ENCODE results near the gene NOTCH2. TPM values are rescaled to one million over a fixed set of nuclear protein-coding genes. Genes with fewer than 3 reads are reported as not detected.
A peak's percentile ranks its signal among the peaks of the same experiment; 100 is the strongest.

Gene NOTCH2
- total RNA-seq, 6 donors from 2014 or later = 71.0 to 119 (median 89.1) TPM

- 48 to 59% methylated on average over 1 of the region's 1 CpG for WGBS, 2 donors
- TF ChIP-seq EP300 (IDR thresholded peaks at IDR 0.05) (no peak), POLR2A (IDR thresholded peaks at IDR 0.05) (no peak), CTCF (IDR thresholded peaks at IDR 0.05) (no peak), POLR2AphosphoS5 (IDR thresholded peaks at IDR 0.05) (no peak)
- Histone ChIP-seq H3K36me3 (peaks cover 35 to 83% (median 54%) of the 10 kb centered on the region in 4 donors), H3K9me3 (peaks cover 0 to 3% (median 0%) of the 10 kb centered on the region in 4 donors), H3K27ac (no peak overlapping the region), H3K27me3 (no peaks in the 10 kb centered on the region), H3K4me1 (no peaks in the 10 kb centered on the region), H3K4me3 (no peak overlapping the region)
- DNase-seq (no peak), ATAC-seq (ENCODE audit: low FRiP score in 2 of 2) (no peak)
Observed at GRCh38 chr1:119935373-119935772, 134.1 kb downstream of the NOTCH2 start.

GRCh38 chr1:119933397-119933796 lies 136.1 kb downstream of the NOTCH2 start:
- DNase-seq (no peak), ATAC-seq (ENCODE audit: low FRiP score in 2 of 2) (no peak)
- Histone ChIP-seq H3K27me3 (no peaks in the 10 kb centered on the region), H3K4me3 (no peak overlapping the region), H3K4me1 (no peaks in the 10 kb centered on the region), H3K27ac (no peak overlapping the region), H3K9me3 (peaks cover 0 to 3% (median 0%) of the 10 kb centered on the region in 4 donors), H3K36me3 (peaks cover 25 to 84% (median 57%) of the 10 kb centered on the region in 4 donors)
- no peak for TF ChIP-seq POLR2AphosphoS5 (IDR thresholded peaks at IDR 0.05)

GRCh38 chr1:119929643-119930315 lies 139.7 kb downstream of the NOTCH2 start:
- Histone ChIP-seq H3K9me3 (peaks cover 0 to 3% (median 0%) of the 10 kb centered on the region in 4 donors), H3K36me3 (peaks cover 21 to 86% (median 50%) of the 10 kb centered on the region in 4 donors), H3K4me3 (no peak overlapping the region), H3K27me3 (no peaks in the 10 kb centered on the region), H3K27ac (no peak overlapping the region), H3K4me1 (no peaks in the 10 kb centered on the region)
- TF ChIP-seq POLR2AphosphoS5 (IDR thresholded peaks at IDR 0.05) = no peak
- TF ChIP-seq POLR2A (IDR thresholded peaks at IDR 0.05) = no peak
- no peak for TF ChIP-seq EP300 (IDR thresholded peaks at IDR 0.05)
- TF ChIP-seq CTCF (IDR thresholded peaks at IDR 0.05) = no peak
- WGBS, 2 donors = 90 to 91% methylated on average over 1 of the region's 1 CpG
- DNase-seq (no peak), ATAC-seq (ENCODE audit: low FRiP score in 2 of 2) (no peak)

- TF ChIP-seq POLR2A (IDR thresholded peaks at IDR 0.05) (no peak), CTCF (IDR thresholded peaks at IDR 0.05) (no peak), EP300 (IDR thresholded peaks at IDR 0.05) (no peak), POLR2AphosphoS5 (IDR thresholded peaks at IDR 0.05) (no peak)
- Histone ChIP-seq H3K27me3 (no peaks in the 10 kb centered on the region), H3K27ac (no peak overlapping the region), H3K4me3 (no peak overlapping the region), H3K9me3 (no peaks in the 10 kb centered on the region), H3K36me3 (peaks cover 40 to 95% (median 64%) of the 10 kb centered on the region in 4 donors), H3K4me1 (no peaks in the 10 kb centered on the region)
- no peak for DNase-seq
- 93 to 98% methylated on average over 3 of the region's 3 CpGs for WGBS, 2 donors
- ATAC-seq (ENCODE audit: low FRiP score in 2 of 2) = no peak
Observed at GRCh38 chr1:119926553-119926952, 142.9 kb downstream of the NOTCH2 start.

GRCh38 chr1:119924948-119925898 lies 144.2 kb downstream of the NOTCH2 start:
- 84 to 91% methylated on average over 13 to 19 of the region's 19 CpGs for WGBS, 2 donors
- no peaks in the 10 kb centered on the region for H3K9me3 ChIP-seq
- H3K4me1 ChIP-seq = no peaks in the 10 kb centered on the region
- peak in 1 of 2 donors; percentile 60 for DNase-seq
- H3K36me3 ChIP-seq = peaks cover 48 to 100% (median 75%) of the 10 kb centered on the region in 4 donors
- H3K27ac ChIP-seq = no peak overlapping the region
- TF ChIP-seq POLR2A (IDR thresholded peaks at IDR 0.05) (no peak), CTCF (IDR thresholded peaks at IDR 0.05) (no peak), POLR2AphosphoS5 (IDR thresholded peaks at IDR 0.05) (no peak), EP300 (IDR thresholded peaks at IDR 0.05) (no peak)
- H3K4me3 ChIP-seq = no peak overlapping the region
- H3K27me3 ChIP-seq = no peaks in the 10 kb centered on the region
- peak in 1 of 2 donors; percentile 29 for ATAC-seq (ENCODE audit: low FRiP score in 2 of 2)
